K562 (cell line): Measurements from ENCODE around the gene SOX6. TPM values are rescaled to one million over a fixed set of nuclear protein-coding genes. Genes with fewer than 3 reads are reported as not detected.

Experiments used
- ATAC-seq: fragments of 200-7000 bp; cut with Tn5 transposase; 3 replicates; pipeline ENCODE4 v1.9.1; 2020; ENCODE audit warnings: moderate library complexity
- BruUV-seq: library from RNA; stranded (reverse); fragments of 400-500 nt; replicated peaks from 2 replicates; lab custom pipeline; 2021; lab: Mats Ljungman, UMichigan
- CTCF ChIA-PET: fragments of 300-600 bp; formaldehyde crosslinking; extraction: SDS; loops from one replicate; lab custom pipeline; 2021; ENCODE audit warnings: low intra/inter-chr PET ratio; lab: Yijun Ruan, JAX
- POLR2A ChIA-PET: fragments of 300-600, 350-650 bp; sonication (Branson Sonifier 250); formaldehyde crosslinking; extraction: SDS; loops from one replicate; lab custom pipeline; 2021; ENCODE audit warnings: antibody characterized with exemption, inconsistent platforms; lab: Yijun Ruan, JAX
- DNase-seq, 4 experiments: peaks; one replicate each; pipeline versions ENCODE4 v3.0.0 to v3.0.0-alpha.2; 2011 to 2018; ENCODE audit warnings: low spot score in 3 of 4, mixed read lengths in 3 of 4; ENCODE audit errors: extremely low read depth in 1 of 4
- FAIRE-seq: peaks from 2 replicates; lab custom pipeline; 2011; peaks lifted over from hg19 to GRCh38; lab: Jason Lieb, UNC
- H2AFZ ChIP-seq: 2 replicates; pipeline ENCODE4 v1.6.0; 2011; ENCODE audit warnings: low read depth, low read length, control low read depth, inconsistent platforms
- H3K27ac ChIP-seq: fragments of 200-600 bp; 3 replicates; pipeline ENCODE4 v1.8.0; 2011; ENCODE audit warnings: low read depth, mild to moderate bottlenecking, control low read depth, inconsistent platforms, low read length, moderate library complexity, mixed read lengths; ENCODE audit errors: extremely low read depth
- H3K27me3 ChIP-seq, 2 experiments: fragments of 300-600 bp in 1 of 2; 2 replicates in 1 of 2; 3 replicates in 1 of 2; pipeline versions ENCODE4 v1.6.0 to v1.8.0; 2011; ENCODE audit warnings: inconsistent platforms in 2 of 2, low read length in 2 of 2, mild to moderate bottlenecking in 1 of 2, mixed read lengths in 1 of 2, moderate library complexity in 1 of 2; ENCODE audit not compliant: control insufficient read depth in 2 of 2, insufficient read depth in 2 of 2
- H3K36me3 ChIP-seq: fragments of 300-600 bp; 3 replicates; pipeline ENCODE4 v1.8.0; 2011; ENCODE audit warnings: mild to moderate bottlenecking, low read length, inconsistent platforms; ENCODE audit not compliant: control insufficient read depth, insufficient read depth
- H3K4me1 ChIP-seq, 2 experiments: fragments of 200-600 bp in 1 of 2; replicated peaks in 1 of 2; 2 replicates in 1 of 2; 3 replicates in 1 of 2; pipeline versions ENCODE4 v1.5.1 to v1.8.0; 2011; ENCODE audit warnings: inconsistent platforms in 2 of 2, low read length in 2 of 2, mild to moderate bottlenecking in 1 of 2, mixed read lengths in 1 of 2, moderate library complexity in 1 of 2; ENCODE audit not compliant: control insufficient read depth in 2 of 2, insufficient read depth in 2 of 2
- H3K4me2 ChIP-seq: 2 replicates; pipeline ENCODE4 v1.6.1; 2011; ENCODE audit warnings: low read length, control low read depth, inconsistent platforms, mixed read lengths; ENCODE audit not compliant: insufficient read depth
- H3K4me3 ChIP-seq: fragments of 200-600 bp; sonication (generic), shearing (Covaris generic); 2 replicates; pipeline ENCODE4 v1.5.1; 2016; ENCODE audit warnings: control low read depth, inconsistent platforms
- H3K79me2 ChIP-seq: fragments of 200-600 bp; 3 replicates; pipeline ENCODE4 v1.8.0; 2011; ENCODE audit warnings: low read length, inconsistent platforms; ENCODE audit not compliant: control insufficient read depth, insufficient read depth
- H3K9ac ChIP-seq, 2 experiments: 2 replicates each; pipeline versions ENCODE4 v1.6.0 to v1.6.1; 2011; ENCODE audit warnings: low read depth in 2 of 2, low read length in 2 of 2, control low read depth in 1 of 2, inconsistent platforms in 1 of 2, mild to moderate bottlenecking in 1 of 2, mixed read lengths in 1 of 2; ENCODE audit not compliant: insufficient read depth in 1 of 2
- H3K9me1 ChIP-seq: one replicate; pipeline ENCODE4 v1.6.0; 2011; ENCODE audit warnings: inconsistent platforms, mild to moderate bottlenecking, low read length, moderate library complexity; ENCODE audit not compliant: control insufficient read depth, insufficient read depth
- H3K9me3 ChIP-seq: replicated peaks from 2 replicates; pipeline ENCODE4 v1.5.1; 2011; ENCODE audit warnings: low read depth, low read length, inconsistent platforms; ENCODE audit not compliant: control insufficient read depth, insufficient read depth
- H4K20me1 ChIP-seq: replicated peaks from 2 replicates; pipeline ENCODE4 v1.6.1; 2011; ENCODE audit warnings: low read length, inconsistent platforms, mixed read lengths; ENCODE audit not compliant: control insufficient read depth, insufficient read depth
- C11orf30 ChIP-seq: fragments of 450-650 bp; IDR thresholded peaks from 2 replicates; pipeline ENCODE4 v1.6.1; 2016; ENCODE audit warnings: low read depth, mild to moderate bottlenecking
- CAMTA2 ChIP-seq: fragments of 250-450 bp; sonication (Bioruptor Pico); conservative IDR thresholded peaks from 2 replicates; pipeline ENCODE4 v1.5.1; 2022
- CGGBP1 ChIP-seq: fragments of 250-450 bp; sonication (Bioruptor Pico); IDR thresholded peaks from 2 replicates; pipeline ENCODE4 v1.9.0; 2021; ENCODE audit warnings: mild to moderate bottlenecking
- DPF2 ChIP-seq: fragments of 450-650 bp; IDR thresholded peaks from 2 replicates; pipeline ENCODE4 v1.6.1; 2016
- HMG20B ChIP-seq: fragments of 250-450 bp; sonication (Bioruptor Pico); IDR thresholded peaks from 2 replicates; pipeline ENCODE4 v1.5.0; 2021; ENCODE audit warnings: mild to moderate bottlenecking
- MAFF ChIP-seq: IDR thresholded peaks from 2 replicates; pipeline ENCODE4 v1.6.1; 2012; ENCODE audit warnings: low read length, improper control_type of control experiment
- MAFG ChIP-seq: fragments of 450-650 bp; conservative IDR thresholded peaks from 2 replicates; pipeline ENCODE4 v1.6.1; 2016; ENCODE audit warnings: missing genetic modification characterization, missing compliant biosample characterization
- MAFK ChIP-seq: IDR thresholded peaks from 2 replicates; pipeline ENCODE4 v1.6.1; 2011; ENCODE audit warnings: low read length, improper control_type of control experiment
- MEIS2 ChIP-seq: fragments of 450-650 bp; IDR thresholded peaks from 2 replicates; pipeline ENCODE4 v1.6.1; 2014; ENCODE audit warnings: mild to moderate bottlenecking; ENCODE audit not compliant: partially characterized antibody
- NFIC ChIP-seq: fragments of 450-650 bp; IDR thresholded peaks from 2 replicates; pipeline ENCODE4 v1.6.1; 2017; ENCODE audit warnings: mild to moderate bottlenecking, inconsistent platforms
- PBX2 ChIP-seq, 2 experiments: IDR thresholded peaks in 1 of 2; conservative IDR thresholded peaks in 1 of 2; 2 replicates each; pipeline ENCODE4 v1.6.1; 2016; ENCODE audit warnings: low read depth in 2 of 2, mild to moderate bottlenecking in 1 of 2, missing compliant biosample characterization in 1 of 2, missing genetic modification characterization in 1 of 2, moderate library complexity in 1 of 2
- TBP ChIP-seq: optimal IDR thresholded peaks from 2 replicates; pipeline ENCODE3; 2011; ENCODE audit warnings: low read depth, low read length, improper control_type of control experiment
- ZNF316 ChIP-seq: fragments of 450-650 bp; IDR thresholded peaks from 2 replicates; pipeline ENCODE4 v1.6.1; 2016
- ZNF431 ChIP-seq: sonication (generic); formaldehyde crosslinking; IDR thresholded peaks from 2 replicates; pipeline ENCODE4 v1.8.0; 2022; ENCODE audit warnings: mild to moderate bottlenecking, missing genetic modification reagents
- WGBS: fragments of 100-300 bp; shearing (Covaris generic); methylation state at CpG from one replicate; pipeline ENCODE4 v1.1.6; 2016; ENCODE audit warnings: low coverage, mixed read lengths; ENCODE audit not compliant: insufficient coverage; ENCODE audit errors: missing lambda C conversion rate; 5-methylcytosine and 5-hydroxymethylcytosine counted together
- in situ Hi-C: fragments of 300-500 bp; cut with MboI; formaldehyde crosslinking; loops from 4 replicates; pipeline ENCODE4 v1.15.0; 2018; ENCODE audit warnings: inconsistent platforms, mixed read lengths
- intact Hi-C: fragments of 100-400 bp; cut with micrococcal nuclease; formaldehyde crosslinking; loops from 2 replicates; pipeline ENCODE4 v1.14.2; 2022
- polyA plus RNA-seq, 8 experiments: library from polyadenylated mRNA; depleted of rRNA in 4 of 8; stranded (reverse) in 5 of 8; unstranded in 3 of 8; fragments of >200 nt; fragmentation: Nextera tagmentation in 2 of 8; fragmentation: Illumina TruSeq in 1 of 8; extraction: Ambion mirVana in 2 of 8; extraction: Trizol in 1 of 8; gene quantifications; 2 replicates each; pipeline versions ENCODE4 v1.2.1 to v1.2.3, GENCODE V29; 2011 to 2014; ENCODE audit warnings: inconsistent platforms in 1 of 8, missing spikeins in 1 of 8
- total RNA-seq, 7 experiments: library from RNA; depleted of rRNA in 6 of 7; stranded (reverse); fragments of >200 nt in 6 of 7; fragmentation: Illumina TruSeq in 2 of 7; extraction: Trizol in 2 of 7; gene quantifications; 2 replicates each; pipeline versions ENCODE4 v1.2.1 to v1.2.3, GENCODE V29; 2011 to 2021; ENCODE audit warnings: low replicate concordance in 1 of 7

The SOX6 gene
- total and polyA plus RNA-seq, 9 of the 15 experiments (the other 6 are each of a cell fraction or from before 2014, with no cell fraction given): 0.89 to 8.7 (median 5.7) TPM

GRCh38 chr11:16295592-16295991 is 60.8 kb downstream of the SOX6 start:
- Histone ChIP-seq H3K9ac (no peak overlapping the region; a peak in 1 of 4 replicates), H3K27me3 (no peaks in the 10 kb centered on the region), H3K36me3 (no peaks in the 10 kb centered on the region), H3K4me1 (peaks cover 0 to 54% of the 10 kb centered on the region in 2 experiments; a peak in 4 of 5 replicates), H3K4me3 (no peak overlapping the region), H2AFZ (peak overlapping the region; percentile 57), H3K27ac (peak overlapping the region; percentile 57; the same call in 2 of the 3 replicates), H4K20me1 (no peaks in the 10 kb centered on the region), H3K79me2 (0 out of 3 replicates have a peak, but pooled peaks cover 6% of the 10 kb centered on the region), H3K9me1 (no peaks in the 10 kb centered on the region), H3K4me2 (no peak overlapping the region), H3K9me3 (no peaks in the 10 kb centered on the region)
- WGBS: 0% methylated on average over 1 of the region's 1 CpG
- TF ChIP-seq TBP (no peak), ZNF316 (peak; percentile 92), MAFF (peak; percentile 64), CAMTA2 (CRISPR knock-in tag) (no peak), MAFG (tag) (peak; percentile 33; the same call in 1 of the 2 replicates), DPF2 (0 out of 2 replicates have a peak, but pooled peaks have one; percentile 12), MAFK (peak; percentile 58; the same call in 1 of the 2 replicates), PBX2 (CRISPR knock-in tag; IDR thresholded peaks at IDR 0.05; ENCODE audit: low read depth) (no peak), PBX2 (tag; conservative IDR thresholded peaks at IDR 0.05; ENCODE audit: low read depth) (0 out of 2 replicates have a peak, but pooled peaks have one; percentile 14), CGGBP1 (CRISPR knock-in tag) (no peak), MEIS2 (peak; percentile 69), ZNF431 (CRISPR knock-in tag) (no peak), C11orf30 (peak; percentile 84), HMG20B (CRISPR knock-in tag) (no peak), NFIC (peak; percentile 3; the same call in 1 of the 2 replicates)
- no TSS peak for BruUV-seq
- POLR2A ChIA-PET: no interaction called here
- intact Hi-C loops: loop anchor here (5.0 kb wide), 1 partner anchor 312 kb away; no protein-coding TSS in a partner anchor
- FAIRE-seq (peak; percentile 11), ATAC-seq (no peak), DNase-seq (no peak)
- in situ Hi-C loops: no loop called here
- CTCF ChIA-PET: no interaction called here
